AG09319 (cell line): ENCODE measurements around the gene MIEF1.

ENCODE experiments used
- DNase-seq: peaks from one replicate; pipeline ENCODE4 v3.0.0-alpha.2; 2010; ENCODE audit warnings: low read depth; ENCODE audit errors: extremely low read depth
- TF ChIP-seq, protein P1 (sequence below): IDR thresholded peaks from 2 replicates; pipeline ENCODE4 v1.5.1; 2011; ENCODE audit warnings: low read depth, mild to moderate bottlenecking, inconsistent platforms, low read length, moderate library complexity

The MIEF1 gene

DNA sequence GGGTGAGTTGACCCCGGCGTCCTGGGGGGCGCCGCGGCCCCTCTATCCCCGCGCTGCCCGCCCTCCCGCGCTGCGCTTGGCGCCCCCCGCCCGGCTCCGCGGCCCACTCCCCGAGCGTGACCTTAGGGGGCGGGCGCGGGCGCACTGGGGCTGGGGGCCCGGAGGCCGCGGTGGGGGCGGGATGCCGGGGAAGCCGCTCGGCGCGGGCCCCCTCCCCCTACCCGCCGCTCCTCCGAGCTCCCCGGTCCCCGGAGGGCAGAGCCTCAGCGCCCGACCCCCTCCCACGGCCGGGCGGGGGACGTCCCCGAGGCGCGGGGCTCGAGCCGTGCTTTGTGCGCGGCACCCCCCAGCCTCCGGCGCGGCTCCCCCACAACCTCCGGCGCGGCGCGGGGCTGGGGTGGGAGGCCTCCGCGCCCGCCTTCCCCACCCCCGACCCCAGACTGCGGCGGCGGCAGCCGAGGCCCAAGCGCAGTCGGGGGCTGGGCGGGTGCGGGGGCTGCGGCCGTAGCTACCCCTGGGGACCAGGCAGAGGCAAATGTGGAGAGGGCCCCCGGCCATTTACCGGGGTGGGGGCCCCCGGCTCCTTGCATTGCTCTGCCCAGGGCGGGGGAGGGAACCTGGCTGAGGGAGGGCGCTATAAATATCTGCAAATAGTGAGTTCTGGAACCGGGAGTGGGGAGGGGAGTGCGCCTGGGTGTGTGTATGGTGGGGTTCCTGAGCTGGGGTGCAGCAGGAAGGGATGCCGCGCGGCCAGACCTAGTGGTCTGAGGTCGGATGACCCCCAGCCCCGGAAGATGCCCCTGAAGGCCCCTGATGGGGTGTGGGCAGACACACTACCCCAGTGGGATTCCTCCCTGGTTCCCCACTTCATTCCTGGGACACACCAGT is 44.3 kb upstream of the MIEF1 start:
- TF ChIP-seq, protein P1, sequence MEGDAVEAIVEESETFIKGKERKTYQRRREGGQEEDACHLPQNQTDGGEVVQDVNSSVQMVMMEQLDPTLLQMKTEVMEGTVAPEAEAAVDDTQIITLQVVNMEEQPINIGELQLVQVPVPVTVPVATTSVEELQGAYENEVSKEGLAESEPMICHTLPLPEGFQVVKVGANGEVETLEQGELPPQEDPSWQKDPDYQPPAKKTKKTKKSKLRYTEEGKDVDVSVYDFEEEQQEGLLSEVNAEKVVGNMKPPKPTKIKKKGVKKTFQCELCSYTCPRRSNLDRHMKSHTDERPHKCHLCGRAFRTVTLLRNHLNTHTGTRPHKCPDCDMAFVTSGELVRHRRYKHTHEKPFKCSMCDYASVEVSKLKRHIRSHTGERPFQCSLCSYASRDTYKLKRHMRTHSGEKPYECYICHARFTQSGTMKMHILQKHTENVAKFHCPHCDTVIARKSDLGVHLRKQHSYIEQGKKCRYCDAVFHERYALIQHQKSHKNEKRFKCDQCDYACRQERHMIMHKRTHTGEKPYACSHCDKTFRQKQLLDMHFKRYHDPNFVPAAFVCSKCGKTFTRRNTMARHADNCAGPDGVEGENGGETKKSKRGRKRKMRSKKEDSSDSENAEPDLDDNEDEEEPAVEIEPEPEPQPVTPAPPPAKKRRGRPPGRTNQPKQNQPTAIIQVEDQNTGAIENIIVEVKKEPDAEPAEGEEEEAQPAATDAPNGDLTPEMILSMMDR, result no peak
- DNase-seq, result no peak

DNA sequence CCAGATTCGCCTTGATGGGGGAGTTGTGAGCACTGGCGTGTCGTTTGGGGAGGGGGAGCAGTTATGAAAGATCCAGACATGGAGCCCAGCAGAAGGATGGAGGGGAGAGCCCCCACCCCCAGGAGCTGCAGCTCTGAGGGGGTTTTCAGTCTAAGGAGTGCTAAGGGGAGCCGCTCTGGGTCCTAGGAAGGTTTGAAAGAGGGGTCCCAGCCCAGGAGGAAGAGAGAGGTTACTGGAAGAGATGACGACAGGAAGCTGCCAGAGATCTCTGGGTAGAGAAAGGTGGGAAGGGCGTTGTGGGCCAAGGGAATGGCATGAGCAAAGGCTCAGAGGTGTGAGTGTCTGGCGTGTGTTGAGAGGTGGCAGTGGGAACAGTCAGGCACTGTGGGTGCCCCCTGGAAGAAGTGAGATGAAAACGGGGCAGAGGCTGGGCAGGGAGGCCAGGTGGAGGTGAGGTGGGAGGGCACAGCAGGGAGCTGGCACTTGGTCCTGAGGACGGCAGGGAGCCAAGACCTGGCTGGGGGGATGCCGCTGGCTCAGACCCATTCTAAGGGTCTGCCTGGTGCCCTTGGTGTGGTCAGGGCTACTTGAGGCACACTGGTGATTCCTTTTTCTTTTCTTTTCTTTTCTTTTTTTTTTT is 43.5 kb upstream of the MIEF1 start:
- TF ChIP-seq, protein P1, result no peak
- DNase-seq, result no peak

- TF ChIP-seq, protein P1, result no peak
- DNase-seq, result no peak
Observed at GRCh38 chr22:39459681-39460080, 42.4 kb upstream of the MIEF1 start.

GRCh38 chr22:39462443-39463221 is 39.5 kb upstream of the MIEF1 start:
- TF ChIP-seq, protein P1, result no peak
- no peak for DNase-seq

GRCh38 chr22:39463277-39463676 is 38.8 kb upstream of the MIEF1 start:
- no peak for DNase-seq
- TF ChIP-seq, protein P1, result no peak

GRCh38 chr22:39463931-39464390 is 38.1 kb upstream of the MIEF1 start:
- TF ChIP-seq, protein P1, result no peak

More at GRCh38 chr22:39463931-39464390, 38.1 kb upstream of the MIEF1 start:
- DNase-seq, result no peak
